Hepatocyte (in vitro differentiated cells): ENCODE results near the gene GRHPR. TPM values are rescaled to one million over a fixed set of nuclear protein-coding genes. Genes with fewer than 3 reads are reported as not detected.

Experiments used
- DNase-seq: peaks from one replicate; pipeline ENCODE4 v3.0.0-alpha.2; 2016; ENCODE audit warnings: low spot score
- H2AFZ ChIP-seq: fragments of 200-600 bp; sonication (generic); 2 replicates; pipeline ENCODE4 v1.6.0; 2016; ENCODE audit warnings: antibody characterized with exemption, mild to moderate bottlenecking
- H3K27ac ChIP-seq: fragments of 200-600 bp; sonication (generic); 2 replicates; pipeline ENCODE4 v1.5.1; 2016; ENCODE audit warnings: mild to moderate bottlenecking
- H3K27me3 ChIP-seq: fragments of 200-600 bp; sonication (generic); 2 replicates; pipeline ENCODE4 v1.6.1; 2016
- H3K36me3 ChIP-seq: fragments of 200-600 bp; sonication (generic); replicated peaks from 2 replicates; pipeline ENCODE4 v1.5.1; 2016; ENCODE audit warnings: low read depth; ENCODE audit not compliant: insufficient read depth
- H3K4me1 ChIP-seq: fragments of 200-600 bp; sonication (generic); 2 replicates; pipeline ENCODE4 v1.5.1; 2016; ENCODE audit warnings: mild to moderate bottlenecking, moderate library complexity; ENCODE audit not compliant: insufficient read depth
- H3K4me2 ChIP-seq: fragments of 200-600 bp; sonication (generic); 2 replicates; pipeline ENCODE4 v1.6.0; 2016
- H3K4me3 ChIP-seq: fragments of 200-600 bp; sonication (generic); 2 replicates; pipeline ENCODE4 v1.5.1; 2016; ENCODE audit warnings: mild to moderate bottlenecking
- H3K79me2 ChIP-seq: fragments of 200-600 bp; sonication (generic); 2 replicates; pipeline ENCODE4 v1.6.0; 2017; ENCODE audit warnings: mild to moderate bottlenecking
- H3K9me2 ChIP-seq: fragments of 200-600 bp; sonication (generic); replicated peaks from 2 replicates; pipeline ENCODE4 v1.6.0; 2017; ENCODE audit warnings: mild to moderate bottlenecking; ENCODE audit not compliant: insufficient read depth
- H3K9me3 ChIP-seq: fragments of 200-600 bp; sonication (generic); 2 replicates; pipeline ENCODE4 v1.5.1; 2016; ENCODE audit warnings: low read depth, mild to moderate bottlenecking
- H4K20me1 ChIP-seq: fragments of 200-600 bp; sonication (generic); 2 replicates; pipeline ENCODE4 v1.6.0; 2016; ENCODE audit warnings: mild to moderate bottlenecking; ENCODE audit not compliant: insufficient read depth, poor library complexity, severe bottlenecking
- CTCF ChIP-seq: fragments of 200-600 bp; sonication (generic); IDR thresholded peaks from 2 replicates; pipeline ENCODE4 v1.5.1; 2016; ENCODE audit warnings: antibody characterized with exemption, mild to moderate bottlenecking; ENCODE audit not compliant: poor library complexity
- EZH2 ChIP-seq: fragments of 200-600 bp; sonication (generic); IDR thresholded peaks from 2 replicates; pipeline ENCODE4 v1.6.1; 2016; ENCODE audit warnings: antibody characterized with exemption, mild to moderate bottlenecking, borderline replicate concordance
- EZH2phosphoT487 ChIP-seq: fragments of 200-600 bp; sonication (generic); IDR thresholded peaks from one replicate; pipeline ENCODE4 v1.6.1; 2018; ENCODE audit warnings: antibody characterized with exemption, mild to moderate bottlenecking, low read depth, moderate library complexity; ENCODE audit not compliant: unreplicated experiment, severe bottlenecking
- WGBS: methylation state at CpG from one replicate; pipeline ENCODE4 v1.1.6; 2016; ENCODE audit warnings: low lambda C conversion rate; ENCODE audit errors: missing lambda C conversion rate; 5-methylcytosine and 5-hydroxymethylcytosine counted together
- polyA plus RNA-seq: library from polyadenylated mRNA; unstranded; fragments of >200 nt; fragmentation: Nextera tagmentation; extraction: Ambion mirVana; gene quantifications from 2 replicates; pipeline ENCODE4 v1.2.1, GENCODE V29; 2016
- total RNA-seq: library from RNA; depleted of rRNA; stranded (reverse); fragments of >200 nt; gene quantifications from 2 replicates; pipeline ENCODE4 v1.2.3, GENCODE V29; 2014

The GRHPR gene
- total and polyA plus RNA-seq, 2 experiments from 2014 or later: 137 to 168 TPM

- no peak for DNase-seq
- WGBS: 87% methylated on average over 5 of the region's 5 CpGs
- no peak overlapping the region for H3K4me2 ChIP-seq
- H3K9me3 ChIP-seq: no peaks in the 10 kb centered on the region
- no peaks in the 10 kb centered on the region for H3K27me3 ChIP-seq
- no peaks in the 10 kb centered on the region for H3K79me2 ChIP-seq
- no peaks in the 10 kb centered on the region for H3K36me3 ChIP-seq
- H4K20me1 ChIP-seq: no peaks in the 10 kb centered on the region
- no peak overlapping the region for H3K4me3 ChIP-seq
- TF ChIP-seq EZH2 (no peak), EZH2phosphoT487 (no peak), CTCF (no peak)
- H3K9me2 ChIP-seq: no peaks in the 10 kb centered on the region
- no peak overlapping the region for H2AFZ ChIP-seq
- H3K27ac ChIP-seq: no peak overlapping the region
- H3K4me1 ChIP-seq: no peaks in the 10 kb centered on the region
Measured at GRCh38 chr9:37382982-37383357, 39.5 kb upstream of the GRHPR start.

GRCh38 chr9:37383393-37383792, 39.1 kb upstream of the GRHPR start:
- no peaks in the 10 kb centered on the region for H3K9me3 ChIP-seq
- H3K27ac ChIP-seq: no peak overlapping the region
- no peaks in the 10 kb centered on the region for H4K20me1 ChIP-seq
- H3K4me3 ChIP-seq: no peak overlapping the region
- no peaks in the 10 kb centered on the region for H3K27me3 ChIP-seq
- no peak overlapping the region for H2AFZ ChIP-seq
- H3K9me2 ChIP-seq: no peaks in the 10 kb centered on the region
- DNase-seq: no peak
- TF ChIP-seq CTCF: no peak
- TF ChIP-seq EZH2: no peak
- TF ChIP-seq EZH2phosphoT487: no peak
- 90% methylated on average over 6 of the region's 6 CpGs for WGBS
- no peaks in the 10 kb centered on the region for H3K36me3 ChIP-seq
- H3K4me2 ChIP-seq: no peak overlapping the region
- H3K4me1 ChIP-seq: no peaks in the 10 kb centered on the region
- H3K79me2 ChIP-seq: no peaks in the 10 kb centered on the region

GRCh38 chr9:37383876-37384746, 38.4 kb upstream of the GRHPR start:
- H2AFZ ChIP-seq: no peak overlapping the region
- H3K4me3 ChIP-seq: no peak overlapping the region
- H4K20me1 ChIP-seq: no peaks in the 10 kb centered on the region
- no peaks in the 10 kb centered on the region for H3K9me2 ChIP-seq
- no peak overlapping the region for H3K4me2 ChIP-seq
- H3K79me2 ChIP-seq: no peaks in the 10 kb centered on the region
- H3K4me1 ChIP-seq: no peaks in the 10 kb centered on the region
- H3K27ac ChIP-seq: no peak overlapping the region
- H3K36me3 ChIP-seq: no peaks in the 10 kb centered on the region
- 88% methylated on average over 12 of the region's 12 CpGs for WGBS
- no peaks in the 10 kb centered on the region for H3K27me3 ChIP-seq
- DNase-seq: no peak
- H3K9me3 ChIP-seq: no peaks in the 10 kb centered on the region
- no peak for TF ChIP-seq CTCF
- no peak for TF ChIP-seq EZH2phosphoT487
- no peak for TF ChIP-seq EZH2
